Nephron (organoid): Measurements from ENCODE around the gene CACTIN.
"Not testable (repeated sequence)": the region's sequence is repeated elsewhere in the genome, so short reads cannot be mapped to it uniquely, and the experiment has no call there.

Experiments used
- H3K27ac Mint-ChIP-seq, 3 experiments: 2 replicates each; pipeline ENCODE4 v1.8.0; 2020; ENCODE audit warnings: mixed read lengths in 3 of 3, mild to moderate bottlenecking in 2 of 3, moderate library complexity in 1 of 3
- H3K27me3 Mint-ChIP-seq: 2 replicates; pipeline ENCODE4 v1.8.0; 2021; ENCODE audit warnings: low read depth, mild to moderate bottlenecking, moderate library complexity, mixed read lengths
- H3K36me3 Mint-ChIP-seq: 2 replicates; pipeline ENCODE4 v1.8.0; 2020; ENCODE audit warnings: low read depth, mixed read lengths
- H3K4me1 Mint-ChIP-seq: 2 replicates; pipeline ENCODE4 v1.8.0; 2020; ENCODE audit warnings: mixed read lengths
- H3K4me3 Mint-ChIP-seq, 3 experiments: 2 replicates each; pipeline ENCODE4 v1.8.0; 2020; ENCODE audit warnings: mild to moderate bottlenecking in 3 of 3, mixed read lengths in 3 of 3, moderate library complexity in 2 of 3
- H3K9me3 Mint-ChIP-seq: 2 replicates; pipeline ENCODE4 v1.8.0; 2020; ENCODE audit warnings: mixed read lengths
- CTCF ChIP-seq, 3 experiments: fragments of 200-600 bp; sonication (generic); IDR thresholded peaks; one replicate each; pipeline ENCODE4 v1.5.0; 2021; ENCODE audit warnings: antibody characterized with exemption in 3 of 3; ENCODE audit not compliant: unreplicated experiment in 3 of 3

The CACTIN gene

GRCh38 chr19:3649888-3650287, 23.3 kb upstream of the CACTIN start:
- Mint-ChIP-seq H3K27ac (no peak overlapping the region), H3K36me3 (peaks cover 9% of the 10 kb centered on the region), H3K4me3 (no peak overlapping the region), H3K27me3 (no peaks in the 10 kb centered on the region), H3K9me3 (no peaks in the 10 kb centered on the region), H3K4me1 (no peaks in the 10 kb centered on the region)
- no peak for TF ChIP-seq CTCF (IDR thresholded peaks at IDR 0.05; ENCODE audit: unreplicated experiment in 3 of 3)

- Mint-ChIP-seq H3K27ac (no peak overlapping the region), H3K9me3 (no peaks in the 10 kb centered on the region)
Measured at GRCh38 chr19:3648037-3648905, 21.7 kb upstream of the CACTIN start.

GRCh38 chr19:3647102-3647501, 20.5 kb upstream of the CACTIN start:
- not testable (repeated sequence) for H3K4me1 Mint-ChIP-seq, H3K4me3 Mint-ChIP-seq, H3K27ac Mint-ChIP-seq, H3K9me3 Mint-ChIP-seq, H3K27me3 Mint-ChIP-seq, H3K36me3 Mint-ChIP-seq

More at GRCh38 chr19:3648037-3648905, 21.7 kb upstream of the CACTIN start:
- H3K27me3 Mint-ChIP-seq: no peaks in the 10 kb centered on the region
- H3K4me3 Mint-ChIP-seq: no peak overlapping the region
- H3K4me1 Mint-ChIP-seq: no peaks in the 10 kb centered on the region
- H3K36me3 Mint-ChIP-seq: peaks cover 9% of the 10 kb centered on the region
- no peak for TF ChIP-seq CTCF (IDR thresholded peaks at IDR 0.05; ENCODE audit: unreplicated experiment in 3 of 3)

- H3K27me3 Mint-ChIP-seq: no peaks in the 10 kb centered on the region
- no peak overlapping the region for H3K4me3 Mint-ChIP-seq
- no peak overlapping the region for H3K27ac Mint-ChIP-seq
- peaks cover 9% of the 10 kb centered on the region for H3K36me3 Mint-ChIP-seq
- H3K9me3 Mint-ChIP-seq: no peaks in the 10 kb centered on the region
- no peaks in the 10 kb centered on the region for H3K4me1 Mint-ChIP-seq
- no peak for TF ChIP-seq CTCF (IDR thresholded peaks at IDR 0.05; ENCODE audit: unreplicated experiment in 3 of 3)
Measured at GRCh38 chr19:3646336-3647092, 19.9 kb upstream of the CACTIN start.

GRCh38 chr19:3645726-3646125, 19.1 kb upstream of the CACTIN start:
- H3K36me3 Mint-ChIP-seq: peaks cover 4% of the 10 kb centered on the region
- no peaks in the 10 kb centered on the region for H3K9me3 Mint-ChIP-seq
- no peaks in the 10 kb centered on the region for H3K27me3 Mint-ChIP-seq
- H3K27ac Mint-ChIP-seq: no peak overlapping the region
- H3K4me1 Mint-ChIP-seq: no peaks in the 10 kb centered on the region
- H3K4me3 Mint-ChIP-seq: no peak overlapping the region
- TF ChIP-seq CTCF (IDR thresholded peaks at IDR 0.05; ENCODE audit: unreplicated experiment in 3 of 3): no peak

- Mint-ChIP-seq H3K4me1 (no peaks in the 10 kb centered on the region), H3K9me3 (no peaks in the 10 kb centered on the region), H3K36me3 (peaks cover 4% of the 10 kb centered on the region), H3K27me3 (no peaks in the 10 kb centered on the region), H3K4me3 (no peak overlapping the region), H3K27ac (no peak overlapping the region)
- no peak for TF ChIP-seq CTCF (IDR thresholded peaks at IDR 0.05; ENCODE audit: unreplicated experiment in 3 of 3)
Measured at GRCh38 chr19:3645067-3645396, 18.4 kb upstream of the CACTIN start.
